Neural progenitor cell (in vitro differentiated cells): ENCODE measurements around the gene TBCD. TPM values are rescaled to one million over a fixed set of nuclear protein-coding genes. Genes with fewer than 3 reads are reported as not detected.

Source experiments
- DNase-seq: peaks from one replicate; pipeline ENCODE4 v3.0.0-alpha.2; 2016; ENCODE audit warnings: low spot score
- H2AFZ ChIP-seq: fragments of 200-600 bp; sonication (generic); replicated peaks from 2 replicates; pipeline ENCODE4 v1.6.1; 2016; ENCODE audit warnings: antibody characterized with exemption
- H3F3A ChIP-seq: fragments of 200-600 bp; sonication (generic); 2 replicates; pipeline ENCODE4 v1.6.1; 2016; ENCODE audit warnings: antibody characterized with exemption, low read depth
- H3K27ac ChIP-seq: fragments of 200-600 bp; sonication (generic); 2 replicates; pipeline ENCODE4 v1.5.1; 2016; ENCODE audit warnings: mild to moderate bottlenecking
- H3K27me3 ChIP-seq: fragments of 200-600 bp; sonication (generic); 2 replicates; pipeline ENCODE4 v1.6.1; 2016; ENCODE audit warnings: mild to moderate bottlenecking, moderate library complexity
- H3K36me3 ChIP-seq: fragments of 200-600 bp; sonication (generic); 2 replicates; pipeline ENCODE4 v1.5.1; 2016
- H3K4me1 ChIP-seq: fragments of 200-600 bp; sonication (generic); 2 replicates; pipeline ENCODE4 v1.6.1; 2016; ENCODE audit warnings: mixed run types
- H3K4me2 ChIP-seq: fragments of 200-600 bp; sonication (generic); 2 replicates; pipeline ENCODE4 v1.6.1; 2016
- H3K4me3 ChIP-seq: fragments of 200-600 bp; sonication (generic); 2 replicates; pipeline ENCODE4 v1.5.1; 2016
- H3K79me2 ChIP-seq: fragments of 200-600 bp; sonication (generic); 2 replicates; pipeline ENCODE4 v1.6.1; 2016; ENCODE audit warnings: low read depth
- H3K9ac ChIP-seq: fragments of 200-600 bp; sonication (generic); 2 replicates; pipeline ENCODE4 v1.6.1; 2016
- H3K9me3 ChIP-seq: fragments of 200-600 bp; sonication (generic); 2 replicates; pipeline ENCODE4 v1.5.1; 2016; ENCODE audit warnings: low read depth
- H4K20me1 ChIP-seq: fragments of 200-600 bp; sonication (generic); 2 replicates; pipeline ENCODE4 v1.6.1; 2016; ENCODE audit warnings: low read depth
- H3K27ac Mint-ChIP-seq: 3 replicates; pipeline ENCODE4 v1.8.0; 2021; ENCODE audit warnings: mixed read lengths
- H3K27me3 Mint-ChIP-seq: 2 replicates; pipeline ENCODE4 v1.8.0; 2022; ENCODE audit warnings: low read depth, mild to moderate bottlenecking, inconsistent platforms, moderate library complexity, mixed read lengths; ENCODE audit not compliant: insufficient read depth
- H3K36me3 Mint-ChIP-seq: 3 replicates; pipeline ENCODE4 v1.8.0; 2021; ENCODE audit warnings: mixed read lengths
- H3K4me1 Mint-ChIP-seq: 3 replicates; pipeline ENCODE4 v1.8.0; 2021; ENCODE audit warnings: mixed read lengths
- H3K4me3 Mint-ChIP-seq: 3 replicates; pipeline ENCODE4 v1.8.0; 2021; ENCODE audit warnings: mild to moderate bottlenecking, moderate library complexity, mixed read lengths
- H3K9me3 Mint-ChIP-seq: 3 replicates; pipeline ENCODE4 v1.8.0; 2020; ENCODE audit warnings: mixed read lengths
- CTCF ChIP-seq: fragments of 200-600 bp; sonication (generic); IDR thresholded peaks from 2 replicates; pipeline ENCODE4 v1.5.1; 2017; ENCODE audit warnings: antibody characterized with exemption, mild to moderate bottlenecking
- EZH2 ChIP-seq: fragments of 200-600 bp; sonication (generic); IDR thresholded peaks from 2 replicates; pipeline ENCODE4 v1.6.1; 2017; ENCODE audit warnings: antibody characterized with exemption, mild to moderate bottlenecking, moderate library complexity
- EZH2phosphoT487 ChIP-seq: fragments of 200-600 bp; sonication (generic); IDR thresholded peaks from 2 replicates; pipeline ENCODE4 v1.6.1; 2017; ENCODE audit warnings: antibody characterized with exemption
- total RNA-seq: library from RNA; depleted of rRNA; stranded (reverse); fragments of >200 nt; gene quantifications from 2 replicates; pipeline ENCODE4 v1.2.3, GENCODE V29; 2015; ENCODE audit warnings: low replicate concordance

The TBCD gene
- total RNA-seq, 1 donor from 2014 or later = 76.4 TPM

GRCh38 chr17:82838386-82839063 lies 86.7 kb downstream of the TBCD start:
- Histone ChIP-seq H3K4me3 (no peak overlapping the region), H3K27ac (no peak overlapping the region), H4K20me1 (peaks cover 13% of the 10 kb centered on the region), H3K4me2 (no peak overlapping the region), H3F3A (no peaks in the 10 kb centered on the region), H3K36me3 (no peaks in the 10 kb centered on the region), H3K9me3 (no peaks in the 10 kb centered on the region), H2AFZ (no peak overlapping the region), H3K79me2 (no peaks in the 10 kb centered on the region), H3K4me1 (peaks cover 27% of the 10 kb centered on the region), H3K27me3 (no peaks in the 10 kb centered on the region), H3K9ac (no peak overlapping the region)
- H3K36me3 Mint-ChIP-seq = peaks cover 6% of the 10 kb centered on the region
- H3K27ac Mint-ChIP-seq = no peak overlapping the region
- H3K4me3 Mint-ChIP-seq = no peak overlapping the region
- DNase-seq = no peak
- H3K4me1 Mint-ChIP-seq = peaks cover 16% of the 10 kb centered on the region
- TF ChIP-seq EZH2 = no peak
- TF ChIP-seq CTCF = no peak
- no peak for TF ChIP-seq EZH2phosphoT487
- no peaks in the 10 kb centered on the region for H3K9me3 Mint-ChIP-seq
- no peaks in the 10 kb centered on the region for H3K27me3 Mint-ChIP-seq

GRCh38 chr17:82839617-82840292 lies 87.9 kb downstream of the TBCD start, which contains the start of gene ZNF750:
Gene ZNF750, minus strand, starts transcription at chr17:82840022. Its CDS starts 7,568 bp downstream, at chr17:82832454.
- no peak within 1 kb of the TSS for H3K4me2 ChIP-seq
- H3K27me3 ChIP-seq = no peaks in the 10 kb centered on the region
- no peak within 1 kb of the TSS for H3K27ac ChIP-seq
- no peak within 1 kb of the TSS for H3K4me3 ChIP-seq
- no peak within 1 kb of the TSS for H3K9ac ChIP-seq
- no peaks in the 10 kb centered on the region for H3F3A ChIP-seq
- no peaks in the 10 kb centered on the region for H3K79me2 ChIP-seq
- H3K4me1 Mint-ChIP-seq = peaks cover 16% of the 10 kb centered on the region
- no peak within 1 kb of the TSS for H3K4me3 Mint-ChIP-seq
- H2AFZ ChIP-seq = no peak within 1 kb of the TSS
- H3K4me1 ChIP-seq = peaks cover 27% of the 10 kb centered on the region
- H3K36me3 Mint-ChIP-seq = peaks cover 6% of the 10 kb centered on the region
- peaks cover 13% of the 10 kb centered on the region for H4K20me1 ChIP-seq
- no peaks in the 10 kb centered on the region for H3K36me3 ChIP-seq
- no peak for DNase-seq
- H3K27me3 Mint-ChIP-seq = no peaks in the 10 kb centered on the region
- no peaks in the 10 kb centered on the region for H3K9me3 ChIP-seq
- H3K9me3 Mint-ChIP-seq = no peaks in the 10 kb centered on the region
- TF ChIP-seq EZH2 (no peak), CTCF (no peak), EZH2phosphoT487 (no peak)
- H3K27ac Mint-ChIP-seq = peak within 1 kb of the TSS; percentile 82

GRCh38 chr17:82840431-82840831 lies 88.6 kb downstream of the TBCD start:
- no peak overlapping the region for H2AFZ ChIP-seq
- peaks cover 27% of the 10 kb centered on the region for H3K4me1 ChIP-seq
- H3K4me3 Mint-ChIP-seq = no peak overlapping the region
- H4K20me1 ChIP-seq = peaks cover 13% of the 10 kb centered on the region
- TF ChIP-seq EZH2phosphoT487 = no peak
- TF ChIP-seq CTCF = no peak
- TF ChIP-seq EZH2 = no peak
- peaks cover 16% of the 10 kb centered on the region for H3K4me1 Mint-ChIP-seq
- H3K4me2 ChIP-seq = no peak overlapping the region
- no peaks in the 10 kb centered on the region for H3K79me2 ChIP-seq
- no peaks in the 10 kb centered on the region for H3K9me3 Mint-ChIP-seq
- peaks cover 6% of the 10 kb centered on the region for H3K36me3 Mint-ChIP-seq
- DNase-seq = peak; percentile 40
- H3K27me3 Mint-ChIP-seq = no peaks in the 10 kb centered on the region
- no peaks in the 10 kb centered on the region for H3F3A ChIP-seq
- no peak overlapping the region for H3K9ac ChIP-seq
- no peaks in the 10 kb centered on the region for H3K9me3 ChIP-seq
- no peak overlapping the region for H3K27ac Mint-ChIP-seq
- no peaks in the 10 kb centered on the region for H3K36me3 ChIP-seq
- no peak overlapping the region for H3K27ac ChIP-seq
- H3K4me3 ChIP-seq = no peak overlapping the region
- H3K27me3 ChIP-seq = no peaks in the 10 kb centered on the region
